Testis (tissue), 2 donors: Measurements from ENCODE around the gene DLG1.

Experiments
- CTCF ChIP-seq, 3 experiments: fragments of 450-650 bp in 2 of 3; fragments of 200-600 bp in 1 of 3; sonication (generic) in 1 of 3; IDR thresholded peaks; one replicate each; pipeline ENCODE4 v1.5.1; 2016 to 2019; ENCODE audit warnings: antibody characterized with exemption in 3 of 3, mild to moderate bottlenecking in 2 of 3, moderate library complexity in 1 of 3
- POLR2A ChIP-seq: fragments of 450-650 bp; IDR thresholded peaks from one replicate; pipeline ENCODE4 v1.6.1; 2017; ENCODE audit warnings: antibody characterized with exemption, mild to moderate bottlenecking, moderate library complexity

GRCh38 chr3:197270558-197271317, 27.7 kb downstream of the DLG1 start:
- no peak for TF ChIP-seq CTCF (IDR thresholded peaks at IDR 0.05)
- no peak for TF ChIP-seq POLR2A
